Pancreas (tissue), 10 donors: ENCODE data around the gene GALNT16. TPM values are rescaled to one million over a fixed set of nuclear protein-coding genes. Genes with fewer than 3 reads are reported as not detected.

Source experiments
- ATAC-seq, 4 donors: fragments of 200-7000 bp; cut with Tn5 transposase; one replicate each; pipeline versions ENCODE4 v1.8.0 to v1.9.1; 2020; ENCODE audit warnings: mild to moderate bottlenecking in 4 of 4, moderate library complexity in 4 of 4
- DNase-seq, 6 donors: peaks; one replicate each; pipeline ENCODE4 v3.0.0-alpha.2; 2020
- FAIRE-seq: peaks from 2 replicates; lab custom pipeline; 2012; peaks lifted over from hg19 to GRCh38; lab: Jason Lieb, UNC
- H3K27ac ChIP-seq, 4 donors: fragments of 200-600 bp; sonication (generic); 1 replicate in 3 of 4; 2 replicates in 1 of 4; pipeline versions ENCODE4 v1.5.0 to v1.8.0; 2020
- H3K27me3 ChIP-seq, 4 donors: fragments of 200-600 bp; one replicate each; pipeline ENCODE4 v1.8.0; 2021
- H3K36me3 ChIP-seq, 3 donors: fragments of 200-600 bp; sonication (generic) in 1 of 3; one replicate each; pipeline versions ENCODE4 v1.5.0 to v1.8.0; 2020 to 2021
- H3K4me1 ChIP-seq, 3 donors: fragments of 200-600 bp; one replicate each; pipeline ENCODE4 v1.8.0; 2021
- H3K4me3 ChIP-seq, 4 donors: fragments of 200-600 bp; sonication (generic) in 2 of 4; one replicate each; pipeline versions ENCODE4 v1.5.0 to v1.8.0; 2020 to 2021
- H3K9me3 ChIP-seq, 4 donors: fragments of 200-600 bp; one replicate each; pipeline ENCODE4 v1.8.0; 2021
- WGBS, 2 donors: extraction: QIAGEN DNeasy Blood & Tissue Kit; methylation state at CpG; one replicate each; pipeline ENCODE4 v1.1.7; 2013; 5-methylcytosine and 5-hydroxymethylcytosine counted together
- intact Hi-C, 3 donors: fragments of 100-400 bp; cut with DNase I; formaldehyde crosslinking; loops; one replicate each; pipeline versions ENCODE4 v1.11.1 to v1.14.2; 2022
- polyA plus RNA-seq, 2 donors: library from polyadenylated mRNA; stranded (reverse); fragments of 200-250 nt; gene quantifications; one replicate each; pipeline ENCODE4 v1.2.3, GENCODE V29; 2013
- total RNA-seq, 6 donors: library from RNA; stranded (reverse); fragmentation: NEBNext Ultra II Directional in 4 of 6; extraction: Animal tissue kit (Norgen Biotek cat#: 25700) in 4 of 6; gene quantifications; one replicate each; pipeline versions ENCODE4 v1.2.1 to v1.2.4, GENCODE V29; 2021 to 2023
- TF ChIP-seq, protein P1 (sequence below), 4 donors: fragments of 200-600 bp; sonication (generic) in 3 of 4; IDR thresholded peaks; one replicate each; pipeline versions ENCODE4 v1.5.0 to v1.8.0; 2021; ENCODE audit warnings: antibody characterized with exemption in 4 of 4
- donor health status: healthy with polysubstance abuse.
- donor health status: DM: no; HTN: no; CAD: no; lungs with moderate emphysema.
- donor health status: DM: no; HTN: no; CAD: no.
- donor health status: control.
- donor health status: control.
- donor health status: Bipolar disorder and iron deficiency.
- donor health status: DM: yes; HTN: yes; CAD: no.
- donor health status: DM: no; HTN: no; CAD: no.
- donor health status: DM: no; HTN: no; CAD: no.
- donor health status: DM: yes; HTN: yes; CAD: no.

The GALNT16 gene
- total and polyA plus RNA-seq, 8 donors: 0.93 to 3.2 (median 1.9) TPM

DNA sequence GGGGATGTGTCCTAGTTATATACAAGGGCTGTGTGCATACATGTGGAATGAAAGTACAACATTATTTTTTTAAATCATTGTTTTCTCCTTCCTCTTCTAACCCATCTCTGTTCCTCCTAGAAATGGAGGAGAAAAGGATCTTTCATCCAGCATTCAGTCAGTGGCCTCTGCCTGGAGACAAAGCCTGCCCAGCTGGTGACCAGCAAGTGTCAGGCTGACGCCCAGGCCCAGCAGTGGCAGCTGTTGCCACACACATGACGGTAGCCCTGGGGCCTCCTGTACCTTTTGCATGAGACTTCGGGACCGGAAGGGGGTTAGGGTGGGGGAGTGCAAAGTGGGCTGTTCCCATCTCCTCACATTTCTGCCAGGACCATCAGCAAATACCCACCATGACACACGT, 92.0 kb downstream of the GALNT16 start:
- no peaks in the 10 kb centered on the region for H3K9me3 ChIP-seq
- intact Hi-C loops: no loop called here
- H3K27ac ChIP-seq: no peak overlapping the region
- H3K4me3 ChIP-seq: no peak overlapping the region
- no peaks in the 10 kb centered on the region for H3K36me3 ChIP-seq
- no peak for FAIRE-seq
- 75 to 91% methylated on average over 5 of the region's 5 CpGs for WGBS, 2 donors
- no peak for ATAC-seq
- DNase-seq: no peak
- TF ChIP-seq, protein P1, sequence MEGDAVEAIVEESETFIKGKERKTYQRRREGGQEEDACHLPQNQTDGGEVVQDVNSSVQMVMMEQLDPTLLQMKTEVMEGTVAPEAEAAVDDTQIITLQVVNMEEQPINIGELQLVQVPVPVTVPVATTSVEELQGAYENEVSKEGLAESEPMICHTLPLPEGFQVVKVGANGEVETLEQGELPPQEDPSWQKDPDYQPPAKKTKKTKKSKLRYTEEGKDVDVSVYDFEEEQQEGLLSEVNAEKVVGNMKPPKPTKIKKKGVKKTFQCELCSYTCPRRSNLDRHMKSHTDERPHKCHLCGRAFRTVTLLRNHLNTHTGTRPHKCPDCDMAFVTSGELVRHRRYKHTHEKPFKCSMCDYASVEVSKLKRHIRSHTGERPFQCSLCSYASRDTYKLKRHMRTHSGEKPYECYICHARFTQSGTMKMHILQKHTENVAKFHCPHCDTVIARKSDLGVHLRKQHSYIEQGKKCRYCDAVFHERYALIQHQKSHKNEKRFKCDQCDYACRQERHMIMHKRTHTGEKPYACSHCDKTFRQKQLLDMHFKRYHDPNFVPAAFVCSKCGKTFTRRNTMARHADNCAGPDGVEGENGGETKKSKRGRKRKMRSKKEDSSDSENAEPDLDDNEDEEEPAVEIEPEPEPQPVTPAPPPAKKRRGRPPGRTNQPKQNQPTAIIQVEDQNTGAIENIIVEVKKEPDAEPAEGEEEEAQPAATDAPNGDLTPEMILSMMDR (IDR thresholded peaks at IDR 0.05): no peak
- no peaks in the 10 kb centered on the region for H3K27me3 ChIP-seq
- no peaks in the 10 kb centered on the region for H3K4me1 ChIP-seq

DNA sequence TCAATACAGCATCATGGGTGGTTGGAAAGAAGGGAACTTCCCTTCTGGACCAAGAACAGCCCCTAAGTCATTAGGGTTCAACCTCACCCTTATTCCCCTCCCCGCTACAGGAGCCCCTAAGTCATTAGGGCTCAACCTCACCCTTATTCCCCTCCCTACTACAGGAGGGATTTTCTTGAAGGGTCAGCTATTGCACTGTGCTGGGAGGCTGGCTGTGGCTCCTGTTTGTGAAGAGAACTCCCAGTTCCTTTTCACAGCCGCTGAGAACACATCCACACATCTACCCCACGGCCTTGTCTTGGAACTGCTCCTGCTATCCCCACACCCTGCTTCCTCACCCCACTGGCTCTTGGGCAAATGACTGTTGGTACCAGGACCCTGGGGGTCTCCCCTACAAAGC, 93.2 kb downstream of the GALNT16 start:
- H3K36me3 ChIP-seq: no peaks in the 10 kb centered on the region
- intact Hi-C loops: no loop called here
- no peak for ATAC-seq
- TF ChIP-seq, protein P1 (IDR thresholded peaks at IDR 0.05): no peak
- no peaks in the 10 kb centered on the region for H3K9me3 ChIP-seq
- FAIRE-seq: no peak
- no peaks in the 10 kb centered on the region for H3K27me3 ChIP-seq
- no peaks in the 10 kb centered on the region for H3K4me1 ChIP-seq
- DNase-seq: no peak
- H3K4me3 ChIP-seq: no peak overlapping the region
- 93 to 96% methylated on average over 3 of the region's 3 CpGs for WGBS, 2 donors
- H3K27ac ChIP-seq: no peak overlapping the region

DNA sequence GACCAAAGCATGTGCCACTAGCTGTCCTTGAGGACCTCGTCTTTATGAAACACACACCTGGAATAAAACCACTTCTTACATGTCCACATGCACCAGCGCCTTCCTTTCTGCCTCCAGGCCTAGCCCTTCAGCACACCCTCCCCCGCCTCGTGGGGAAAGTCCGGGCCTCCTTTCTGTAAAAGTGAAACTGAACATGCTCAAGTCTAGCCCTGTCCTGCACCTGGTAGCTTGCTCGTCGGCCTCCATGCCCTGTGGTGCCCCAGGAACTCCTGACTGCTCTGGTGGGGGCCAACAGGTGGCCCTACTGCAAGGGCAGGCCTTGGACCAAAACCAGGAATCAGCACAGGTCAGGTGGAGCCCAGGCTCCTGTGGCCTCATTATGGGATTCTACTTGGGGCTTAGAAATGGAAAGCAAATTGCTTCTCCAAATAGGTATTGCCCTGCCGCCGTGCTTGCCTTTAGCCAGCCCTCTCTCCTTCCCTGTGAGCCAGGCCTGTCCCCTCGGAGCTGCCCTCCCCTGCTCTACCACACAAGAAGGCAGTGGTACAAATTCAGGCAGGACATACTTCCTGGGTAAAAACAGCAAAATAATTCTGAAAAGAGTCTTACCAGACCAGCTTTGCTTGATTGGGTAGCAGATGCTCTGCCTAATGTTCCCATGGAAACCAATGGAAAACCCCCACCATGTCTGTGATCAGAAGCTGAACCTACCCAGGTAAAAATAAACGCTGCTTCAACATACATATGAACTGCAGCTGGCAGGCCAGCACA, 94.6 kb downstream of the GALNT16 start:
- no peak overlapping the region for H3K27ac ChIP-seq
- intact Hi-C loops: no loop called here
- TF ChIP-seq, protein P1 (IDR thresholded peaks at IDR 0.05): no peak

DNA sequence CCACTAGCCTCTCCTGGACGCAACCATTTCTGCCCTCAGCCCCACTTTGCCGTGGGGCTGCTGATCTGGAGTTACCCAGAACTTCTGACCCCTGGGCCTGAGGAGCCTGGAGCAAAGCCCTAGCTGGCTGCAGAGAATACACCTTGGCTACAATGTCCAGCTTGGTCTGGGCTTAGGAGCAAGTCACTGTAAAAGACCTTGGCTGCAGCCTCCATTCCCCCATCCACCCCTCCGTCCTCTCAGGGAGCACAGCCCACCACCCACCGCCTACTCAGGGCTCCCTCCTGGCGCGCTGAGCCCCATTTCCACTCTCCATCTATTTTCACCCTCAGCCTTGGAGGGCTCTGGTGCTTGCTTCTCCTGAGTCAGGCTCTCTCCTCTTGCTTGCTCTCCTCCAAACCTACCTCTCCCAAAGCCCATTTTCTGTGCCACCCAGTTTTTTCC, 95.2 kb downstream of the GALNT16 start:
- Histone ChIP-seq H3K27me3 (no peaks in the 10 kb centered on the region), H3K36me3 (no peaks in the 10 kb centered on the region), H3K27ac (no peak overlapping the region), H3K4me3 (no peak overlapping the region), H3K4me1 (no peaks in the 10 kb centered on the region), H3K9me3 (no peaks in the 10 kb centered on the region)
- no peak for ATAC-seq
- intact Hi-C loops: no loop called here
- no peak for DNase-seq
- WGBS, 2 donors: 88 to 94% methylated on average over 6 of the region's 6 CpGs
- TF ChIP-seq, protein P1 (IDR thresholded peaks at IDR 0.05): no peak
- FAIRE-seq: no peak

More for the DNA sequence above, 94.6 kb downstream of the GALNT16 start:
- Histone ChIP-seq H3K4me3 (no peak overlapping the region), H3K36me3 (no peaks in the 10 kb centered on the region), H3K27me3 (no peaks in the 10 kb centered on the region), H3K9me3 (no peaks in the 10 kb centered on the region), H3K4me1 (no peaks in the 10 kb centered on the region)
- WGBS, 2 donors: 72 to 83% methylated on average over 11 of the region's 11 CpGs
- FAIRE-seq (no peak), DNase-seq (no peak), ATAC-seq (peak in 2 of 4 donors; percentile 52 to 78)
